ENCODE data around the gene ASB4.

- TF ChIP-seq POLR2A (IDR thresholded peaks at IDR 0.05) (no peak), CTCF (IDR thresholded peaks at IDR 0.05) (no peak)
Observed at GRCh38 chr7:95491634-95492314, 6.0 kb downstream of the ASB4 start.

All from prostate gland (tissue), 2 donors.